Measurements from ENCODE around the gene DVL1.
"Not testable (repeated sequence)": the region's sequence is repeated elsewhere in the genome, so short reads cannot be mapped to it uniquely, and the experiment has no call there.

Gene DVL1

GRCh38 chr1:1373051-1373814, 24.0 kb upstream of the DVL1 start:
- DNase-seq (ENCODE audit: low spot score), result no peak

GRCh38 chr1:1371746-1372711, 22.8 kb upstream of the DVL1 start:
- peak; percentile 96 for DNase-seq (ENCODE audit: low spot score)

GRCh38 chr1:1371364-1371745, 22.1 kb upstream of the DVL1 start:
- no peak for DNase-seq (ENCODE audit: low spot score)

- no peak for DNase-seq (ENCODE audit: low spot score)
Measured at GRCh38 chr1:1370771-1371300, 21.6 kb upstream of the DVL1 start.

- not testable (repeated sequence) for DNase-seq (ENCODE audit: low spot score)
Measured at GRCh38 chr1:1370094-1370493, 20.9 kb upstream of the DVL1 start.

DNA sequence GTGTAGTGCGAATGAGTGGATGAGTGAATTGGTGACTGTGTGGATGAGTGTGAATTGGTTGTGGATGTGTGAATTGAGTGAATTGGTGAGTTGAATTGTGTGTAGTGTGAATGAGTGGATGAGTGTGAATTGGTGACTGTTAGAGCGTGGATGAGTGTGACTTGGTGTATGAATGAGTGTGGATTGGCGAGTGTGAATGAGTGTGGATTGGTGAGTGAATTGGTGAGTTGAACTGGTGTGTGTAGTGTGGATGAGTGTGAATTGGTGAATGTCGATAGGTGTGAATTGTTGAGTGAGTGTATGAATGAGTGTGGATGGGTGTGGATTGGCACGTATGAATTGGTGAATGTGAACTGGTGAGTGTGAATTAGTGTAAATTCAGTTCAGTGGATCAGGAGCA, 18.1 kb upstream of the DVL1 start:
- DNase-seq (ENCODE audit: low spot score), result no peak

DNA sequence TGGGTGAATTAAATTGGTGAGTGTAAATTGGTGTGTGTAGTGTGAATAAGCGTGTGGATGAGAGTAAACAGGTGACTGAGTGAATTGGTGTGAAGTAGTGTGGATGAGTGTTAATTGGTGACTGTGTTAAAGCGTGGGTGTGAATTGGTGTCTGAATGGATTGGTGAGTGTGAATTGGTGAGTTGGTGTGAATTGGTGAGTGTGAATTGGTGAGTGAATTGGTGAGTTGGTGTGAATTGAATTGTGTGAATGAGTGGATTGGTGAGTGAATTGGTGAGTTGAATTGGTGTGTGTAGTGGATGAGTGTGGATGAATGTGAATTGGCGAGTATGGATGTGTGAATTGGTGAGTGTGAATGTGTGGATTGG, 17.5 kb upstream of the DVL1 start:
- DNase-seq (ENCODE audit: low spot score), result no peak

DNA sequence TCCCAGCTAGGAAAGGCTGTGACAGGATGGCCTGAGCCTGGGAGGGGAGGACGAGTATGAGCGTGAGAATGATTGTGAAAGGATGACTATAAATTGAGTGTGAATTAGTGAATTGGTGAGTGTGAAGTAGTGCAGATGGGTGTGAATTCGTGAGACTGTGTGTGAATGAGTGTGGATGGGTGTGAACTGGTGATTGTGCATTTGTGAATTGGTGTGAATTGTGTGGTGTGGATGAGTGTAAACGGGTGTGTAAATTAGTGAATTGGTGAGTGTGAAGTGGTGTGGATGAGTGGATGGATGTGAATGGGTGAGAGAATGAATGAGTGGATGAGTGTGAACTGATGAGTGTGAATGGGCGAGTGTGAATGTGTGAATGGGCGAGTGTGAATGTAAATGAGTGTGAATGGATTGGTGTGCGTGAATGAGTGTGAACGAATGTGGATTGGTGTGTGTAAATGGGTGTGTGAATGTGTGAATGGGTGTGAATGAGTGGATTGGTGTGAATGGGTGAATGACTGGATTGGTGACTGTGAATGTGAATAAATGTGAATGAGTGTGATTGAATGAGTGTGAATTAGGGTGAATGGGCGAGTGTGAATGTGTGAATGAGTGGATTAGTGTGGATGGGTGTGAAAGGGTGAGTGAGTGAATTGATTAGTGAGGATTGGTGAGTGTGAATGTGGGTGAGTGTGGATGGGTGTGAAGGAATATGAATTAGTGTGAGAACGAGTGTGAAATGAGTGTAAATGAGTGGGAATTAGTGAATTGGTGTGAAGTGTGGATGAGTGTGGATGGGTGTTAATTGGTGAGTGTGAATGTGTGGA, 16.9 kb upstream of the DVL1 start:
- DNase-seq (ENCODE audit: low spot score), result no peak

DNA sequence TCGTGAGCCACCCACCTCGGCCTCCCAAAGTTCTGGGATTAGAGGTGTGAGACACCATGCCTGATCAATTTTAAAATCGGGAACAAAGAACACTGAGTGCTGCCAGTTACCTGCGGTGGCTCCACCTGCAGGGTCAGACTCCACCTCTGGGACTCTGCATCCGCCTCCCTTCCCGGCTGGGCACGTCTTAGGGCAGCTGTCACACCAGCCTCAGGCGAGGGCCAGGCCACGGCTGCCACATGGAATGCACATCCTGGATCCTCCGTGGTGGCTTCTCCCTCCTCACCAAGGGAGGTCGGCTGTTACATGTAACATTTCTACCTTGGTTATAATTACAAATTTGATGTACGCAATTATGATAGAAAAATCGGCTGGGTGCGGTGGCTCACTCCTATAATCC, 15.0 kb upstream of the DVL1 start:
- no peak for DNase-seq (ENCODE audit: low spot score)

DNA sequence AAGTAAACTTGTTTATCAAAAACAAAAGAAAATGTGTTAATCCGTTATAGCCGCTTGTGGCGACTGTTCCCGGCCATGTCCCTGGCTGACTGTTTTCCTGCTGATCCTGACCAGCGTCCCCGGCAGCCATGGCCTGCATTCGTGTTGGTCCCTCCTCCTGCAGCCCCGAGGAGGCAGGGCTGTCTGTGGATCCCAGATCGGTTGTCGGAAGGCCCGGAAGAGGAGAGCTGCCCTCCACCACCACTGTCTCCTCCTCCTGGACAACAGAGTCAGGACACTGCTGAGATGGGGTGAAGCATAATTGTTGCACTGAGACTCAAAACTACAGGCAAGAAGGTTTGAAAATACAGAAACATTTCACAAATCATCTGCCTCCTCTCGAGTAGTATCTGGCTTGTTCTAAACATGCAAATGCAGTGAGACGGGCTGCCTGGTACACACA, 12.8 kb upstream of the DVL1 start:
- no peak for DNase-seq (ENCODE audit: low spot score)

GRCh38 chr1:1361233-1361981, 12.2 kb upstream of the DVL1 start:
- no peak for DNase-seq (ENCODE audit: low spot score)

DNA sequence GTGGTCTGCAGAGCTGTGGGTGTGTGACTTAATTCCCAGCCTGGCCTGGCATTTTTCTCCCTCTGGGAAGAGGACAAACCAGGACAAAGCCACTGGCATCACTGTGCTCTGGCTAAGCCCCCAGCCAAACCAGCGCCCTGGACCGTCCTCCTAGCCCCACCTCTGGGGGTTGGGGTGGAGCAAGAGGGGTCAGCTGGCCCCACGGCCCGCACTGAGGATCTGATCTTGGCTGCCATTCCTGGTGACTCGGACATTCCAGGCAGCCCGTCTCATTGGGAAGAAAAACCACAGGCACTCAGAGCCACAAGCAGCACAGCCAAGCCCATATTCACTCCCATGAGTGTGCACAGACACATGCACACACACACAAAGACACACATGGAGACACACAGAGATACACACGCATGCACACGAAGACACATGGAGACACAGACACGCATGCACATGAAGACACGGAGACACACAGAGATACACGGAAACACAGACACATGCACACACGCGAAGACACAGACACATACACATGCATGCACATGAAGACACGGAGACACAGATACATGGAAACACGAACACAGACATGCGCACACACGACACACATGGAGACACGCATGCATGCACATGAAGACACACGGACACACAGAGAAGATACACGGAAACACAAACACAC, 11.4 kb upstream of the DVL1 start:
- no peak for DNase-seq (ENCODE audit: low spot score)

GRCh38 chr1:1359664-1360468, 10.6 kb upstream of the DVL1 start:
- DNase-seq (ENCODE audit: low spot score), result no peak

DNA sequence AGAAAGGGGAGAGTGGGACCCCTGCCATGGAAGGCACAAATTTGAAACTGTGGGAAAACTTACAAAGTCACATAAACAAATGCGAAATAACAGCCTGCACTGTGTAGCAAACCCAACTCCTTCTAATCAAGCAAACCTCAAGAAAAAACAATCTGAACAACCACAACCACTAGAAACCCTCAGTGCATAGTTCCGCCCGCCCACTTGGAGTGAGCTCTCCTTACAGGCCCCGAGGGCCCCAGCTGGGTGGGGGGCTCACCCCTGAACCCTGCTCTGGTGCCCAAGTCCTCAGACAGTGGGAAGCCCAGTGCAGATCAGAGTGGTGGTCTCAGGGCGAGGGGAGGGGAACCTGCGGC, 10.1 kb upstream of the DVL1 start:
- no peak for DNase-seq (ENCODE audit: low spot score)

DNA sequence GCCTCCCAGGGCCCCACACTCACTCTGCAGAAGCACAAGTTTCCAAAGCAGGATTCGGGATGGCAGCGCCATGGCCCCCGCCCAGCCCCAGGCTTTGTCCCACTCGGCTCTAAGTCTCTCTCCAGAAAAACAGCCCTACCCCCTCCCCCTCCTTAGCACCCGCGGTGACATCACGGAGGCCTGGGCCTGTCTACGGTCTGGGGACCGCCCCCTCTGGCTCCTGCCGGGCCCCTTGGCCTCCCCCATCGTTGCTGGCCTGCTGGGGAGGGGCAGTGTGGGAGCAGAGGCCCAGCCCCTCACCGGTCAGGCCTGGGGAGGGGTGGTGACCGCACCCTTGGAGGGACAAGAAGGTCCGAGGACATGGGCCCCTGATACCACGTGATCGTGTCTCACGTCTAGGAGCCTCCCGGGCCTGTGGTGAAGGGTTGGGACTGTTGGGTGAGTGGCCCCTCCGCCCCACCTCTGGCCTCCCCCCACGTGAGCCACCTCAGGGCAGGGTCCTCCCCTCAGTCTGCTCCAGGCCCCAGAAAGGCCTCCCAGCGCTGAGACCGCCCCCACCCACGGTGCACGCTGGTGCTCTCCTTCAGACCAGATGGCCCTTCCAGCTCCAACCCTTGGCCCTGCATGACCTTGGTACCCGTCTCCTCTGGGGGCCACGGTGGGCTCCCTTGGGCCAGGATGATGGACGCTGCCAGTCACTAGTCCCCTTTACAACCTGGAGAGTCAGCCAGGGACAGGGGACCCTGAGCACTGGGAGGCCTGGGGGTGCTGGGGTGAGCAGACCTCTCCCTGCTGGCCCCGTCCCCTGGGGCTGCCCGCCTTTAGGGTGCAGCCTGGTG, 9.4 kb upstream of the DVL1 start, which contains the start of gene MXRA8:
TSS of gene MXRA8 (minus strand) at position 123 of the 839 bp plus-strand sequence. CDS start at position 72, 51 bp downstream.
- DNase-seq (ENCODE audit: low spot score), result no peak

GRCh38 chr1:1357871-1358432, 8.7 kb upstream of the DVL1 start:
- no peak for DNase-seq (ENCODE audit: low spot score)

- no peak for DNase-seq (ENCODE audit: low spot score)
Measured at GRCh38 chr1:1356796-1357401, 7.7 kb upstream of the DVL1 start.

- no peak for DNase-seq (ENCODE audit: low spot score)
Measured at GRCh38 chr1:1356166-1356795, 7.1 kb upstream of the DVL1 start.

All from HuH-7 (cell line).